ENCODE data around the gene DPP6. TPM values are rescaled to one million over a fixed set of nuclear protein-coding genes. Genes with fewer than 3 reads are reported as not detected.

The DPP6 gene
- polyA plus RNA-seq, 1 of the 3 experiments (the other 2 are of a cell fraction), result not detected

DNA sequence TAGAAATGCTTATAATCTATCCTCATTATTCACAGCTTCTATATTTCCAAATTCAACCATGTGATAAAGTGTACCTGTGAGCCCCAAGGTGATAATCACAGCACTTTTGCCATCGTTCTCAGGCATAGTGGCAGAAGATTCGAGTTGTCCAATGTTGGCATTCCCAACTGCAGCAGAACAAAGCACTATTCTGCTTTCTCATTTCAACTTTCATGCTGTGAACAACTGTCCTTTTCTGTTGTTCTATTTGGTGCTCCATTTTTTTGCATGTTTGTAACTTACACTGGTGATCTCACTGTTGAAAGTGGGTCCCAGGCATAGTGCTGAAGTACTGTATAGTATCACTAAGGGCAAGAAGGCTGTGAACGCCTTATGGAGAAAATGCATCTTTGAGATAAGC, 512.5 kb downstream of the DPP6 start:
- H3K9ac ChIP-seq, result no peak overlapping the region
- no peak overlapping the region for H3K4me2 ChIP-seq
- H3K79me2 ChIP-seq (ENCODE audit: insufficient read depth), result no peaks in the 10 kb centered on the region
- H3K4me1 ChIP-seq (ENCODE audit: control insufficient read depth in 1 of 2, insufficient read depth in 2 of 2, low read depth in 1 of 2, low read length in 1 of 2), result 0 out of 4 replicates have a peak, but pooled peaks cover 0 to 3% of the 10 kb centered on the region in 2 experiments
- no peaks in the 10 kb centered on the region for H3K27me3 ChIP-seq (ENCODE audit: insufficient read depth)
- no peak overlapping the region for H3K4me3 ChIP-seq (ENCODE audit: low read depth in 2 of 2, low read length in 1 of 2)
- DNase-seq, result no peak
- no peak overlapping the region for H2AFZ ChIP-seq (ENCODE audit: low read depth)
- no peaks in the 10 kb centered on the region for H3F3A ChIP-seq (replicated peaks; ENCODE audit: insufficient read depth)
- WGBS (ENCODE audit: low lambda C conversion rate), result 9% methylated on average over 3 of the region's 3 CpGs
- ChIA-PET POLR2A (no interaction called here), CTCF (interaction anchor here (0.7 to 2.0 kb wide), 8 partner anchors 12 to 179 kb away, joined by 3 to 7 read pairs (median 3); no protein-coding TSS in a partner anchor)
- H3K36me3 ChIP-seq (replicated peaks in 1 of 2; ENCODE audit: control insufficient read depth in 1 of 2, insufficient read depth in 2 of 2, low read length in 1 of 2), result no peaks in the 10 kb centered on the region
- no peaks in the 10 kb centered on the region for H4K20me1 ChIP-seq (ENCODE audit: insufficient read depth)
- H3K27ac ChIP-seq (ENCODE audit: low read depth in 2 of 2, low read length in 1 of 2), result no peak overlapping the region
- peaks cover 6% of the 10 kb centered on the region; the same call in 1 of the 2 replicates for H3K9me3 ChIP-seq
- TF ChIP-seq TEAD4 (IDR thresholded peaks at IDR 0.05; ENCODE audit: borderline replicate concordance, insufficient read depth) (no peak), SIN3A (IDR thresholded peaks at IDR 0.05; ENCODE audit: borderline replicate concordance, low read depth, low read length) (no peak), TAF1 (IDR thresholded peaks at IDR 0.05; ENCODE audit: borderline replicate concordance, low read depth, low read length) (no peak), GATA2 (CRISPR knock-in tag; IDR thresholded peaks at IDR 0.05) (no peak), RCOR1 (IDR thresholded peaks at IDR 0.05; ENCODE audit: low read length) (no peak), EP300 (IDR thresholded peaks at IDR 0.05; ENCODE audit: borderline replicate concordance in 1 of 2, low read depth in 1 of 2, low read length in 1 of 2) (no peak)
- no peaks in the 10 kb centered on the region for H3K9me2 ChIP-seq

DNA sequence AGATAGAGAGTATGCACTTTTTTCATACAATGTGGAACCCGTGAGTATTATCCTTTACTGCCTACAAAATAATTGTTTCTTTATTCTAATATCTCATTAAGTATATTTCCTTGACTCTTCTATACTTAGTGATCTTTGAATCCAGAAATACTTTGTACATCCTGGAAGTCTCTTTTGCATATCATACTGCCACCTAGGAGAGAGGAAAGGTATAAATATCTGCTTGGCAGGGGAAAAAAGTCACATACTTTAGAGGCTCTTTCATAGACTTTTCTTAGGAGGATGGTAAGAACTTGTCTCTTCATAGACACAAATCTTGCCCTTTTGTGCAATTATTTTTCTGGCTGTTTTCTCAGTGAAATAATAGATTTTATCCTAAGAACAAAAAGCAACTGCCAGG, 514.7 kb downstream of the DPP6 start:
- Histone ChIP-seq H3K36me3 (replicated peaks in 1 of 2; ENCODE audit: control insufficient read depth in 1 of 2, insufficient read depth in 2 of 2, low read length in 1 of 2) (no peaks in the 10 kb centered on the region), H3K79me2 (ENCODE audit: insufficient read depth) (no peaks in the 10 kb centered on the region), H2AFZ (ENCODE audit: low read depth) (no peak overlapping the region), H3K27me3 (ENCODE audit: insufficient read depth) (no peaks in the 10 kb centered on the region), H4K20me1 (ENCODE audit: insufficient read depth) (no peaks in the 10 kb centered on the region), H3K4me2 (no peak overlapping the region), H3K4me1 (ENCODE audit: control insufficient read depth in 1 of 2, insufficient read depth in 2 of 2, low read depth in 1 of 2, low read length in 1 of 2) (0 out of 4 replicates have a peak, but pooled peaks cover 0 to 3% of the 10 kb centered on the region in 2 experiments), H3K9me3 (0 out of 2 replicates have a peak, but pooled peaks cover 4% of the 10 kb centered on the region), H3F3A (replicated peaks; ENCODE audit: insufficient read depth) (no peaks in the 10 kb centered on the region), H3K9ac (no peak overlapping the region), H3K27ac (ENCODE audit: low read depth in 2 of 2, low read length in 1 of 2) (no peak overlapping the region), H3K4me3 (ENCODE audit: low read depth in 2 of 2, low read length in 1 of 2) (no peak overlapping the region), H3K9me2 (no peaks in the 10 kb centered on the region)
- no peak for DNase-seq
- POLR2A ChIA-PET, result no interaction called here
- 7% methylated on average over 1 of the region's 1 CpG for WGBS (ENCODE audit: low lambda C conversion rate)
- no peak for TF ChIP-seq TEAD4 (IDR thresholded peaks at IDR 0.05; ENCODE audit: borderline replicate concordance, insufficient read depth)
- peak; percentile 69 for TF ChIP-seq RAD21 (IDR thresholded peaks at IDR 0.05; ENCODE audit: low read length)
- TF ChIP-seq, protein P1, sequence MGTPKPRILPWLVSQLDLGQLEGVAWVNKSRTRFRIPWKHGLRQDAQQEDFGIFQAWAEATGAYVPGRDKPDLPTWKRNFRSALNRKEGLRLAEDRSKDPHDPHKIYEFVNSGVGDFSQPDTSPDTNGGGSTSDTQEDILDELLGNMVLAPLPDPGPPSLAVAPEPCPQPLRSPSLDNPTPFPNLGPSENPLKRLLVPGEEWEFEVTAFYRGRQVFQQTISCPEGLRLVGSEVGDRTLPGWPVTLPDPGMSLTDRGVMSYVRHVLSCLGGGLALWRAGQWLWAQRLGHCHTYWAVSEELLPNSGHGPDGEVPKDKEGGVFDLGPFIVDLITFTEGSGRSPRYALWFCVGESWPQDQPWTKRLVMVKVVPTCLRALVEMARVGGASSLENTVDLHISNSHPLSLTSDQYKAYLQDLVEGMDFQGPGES (IDR thresholded peaks at IDR 0.05; ENCODE audit: low read depth, low read length), result no peak
- no peak for TF ChIP-seq RXRA (IDR thresholded peaks at IDR 0.05; ENCODE audit: borderline replicate concordance, low read depth)
- TF ChIP-seq, protein P2, sequence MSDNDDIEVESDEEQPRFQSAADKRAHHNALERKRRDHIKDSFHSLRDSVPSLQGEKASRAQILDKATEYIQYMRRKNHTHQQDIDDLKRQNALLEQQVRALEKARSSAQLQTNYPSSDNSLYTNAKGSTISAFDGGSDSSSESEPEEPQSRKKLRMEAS (IDR thresholded peaks at IDR 0.05; ENCODE audit: low read depth), result no peak
- peak; percentile 24; the same call in 1 of the 2 replicates for TF ChIP-seq SMC3 (IDR thresholded peaks at IDR 0.05; ENCODE audit: low read depth, low read length)
- CTCF ChIA-PET, result interaction anchor here (0.6 to 2.4 kb wide), 14 partner anchors 11 to 365 kb away, joined by 3 to 17 read pairs (median 3); no protein-coding TSS in a partner anchor
